Thyroid gland (tissue), 4 donors: Measurements from ENCODE around the gene RHEX. TPM values are rescaled to one million over a fixed set of nuclear protein-coding genes. Genes with fewer than 3 reads are reported as not detected.
A peak's percentile ranks its signal among the peaks of the same experiment; 100 is the strongest.

Experiments
- DNase-seq, 2 donors: peaks; one replicate each; pipeline ENCODE4 v3.0.0-alpha.2; 2019
- H3K27ac ChIP-seq, 3 donors: fragments of 200-600 bp; sonication (generic); 1 replicate in 2 of 3; 2 replicates in 1 of 3; pipeline ENCODE4 v1.5.1; 2016 to 2019; ENCODE audit warnings: mild to moderate bottlenecking in 1 of 3, moderate library complexity in 1 of 3
- H3K27me3 ChIP-seq: fragments of 200-600 bp; sonication (generic); one replicate; pipeline ENCODE4 v1.5.1; 2019
- H3K36me3 ChIP-seq, 2 donors: fragments of 200-600 bp; sonication (generic); one replicate each; pipeline ENCODE4 v1.5.1; 2016 to 2019
- H3K4me1 ChIP-seq, 2 donors: fragments of 200-600 bp; sonication (generic); one replicate each; pipeline ENCODE4 v1.5.1; 2017 to 2019
- H3K4me3 ChIP-seq, 3 donors: fragments of 200-600 bp; sonication (generic); replicated peaks in 1 of 3; 1 replicate in 2 of 3; 2 replicates in 1 of 3; pipeline ENCODE4 v1.5.1; 2016; ENCODE audit warnings: mild to moderate bottlenecking in 1 of 3
- H3K9me3 ChIP-seq: fragments of 200-600 bp; sonication (generic); one replicate; pipeline ENCODE4 v1.5.1; 2017
- POLR2A ChIP-seq, 2 donors: fragments of 450-650 bp; IDR thresholded peaks; one replicate each; pipeline ENCODE4 v1.6.1; 2017; ENCODE audit warnings: antibody characterized with exemption in 2 of 2, mild to moderate bottlenecking in 2 of 2, moderate library complexity in 1 of 2
- WGBS, 2 donors: methylation state at CpG; one replicate each; pipeline ENCODE4 v1.1.5; 2017; 5-methylcytosine and 5-hydroxymethylcytosine counted together
- intact Hi-C: fragments of 100-400 bp; cut with DNase I; formaldehyde crosslinking; loops from one replicate; pipeline ENCODE4 v1.15.1; 2023
- total RNA-seq, 4 donors: library from RNA; depleted of rRNA; stranded (reverse); fragments of >200 nt; gene quantifications; one replicate each; pipeline ENCODE4 v1.2.3, GENCODE V29; 2016
- TF ChIP-seq, protein P1 (sequence below), 6 experiments: fragments of 200-600 bp in 3 of 6; fragments of 450-650 bp in 3 of 6; sonication (generic) in 3 of 6; IDR thresholded peaks; one replicate each; pipeline ENCODE4 v1.5.1; 2016 to 2019; ENCODE audit warnings: antibody characterized with exemption in 6 of 6, mild to moderate bottlenecking in 2 of 6, inconsistent platforms in 1 of 6, moderate library complexity in 1 of 6

RHEX gene
- total RNA-seq, 4 donors from 2014 or later = 1.2 to 1.7 (median 1.6) TPM

DNA sequence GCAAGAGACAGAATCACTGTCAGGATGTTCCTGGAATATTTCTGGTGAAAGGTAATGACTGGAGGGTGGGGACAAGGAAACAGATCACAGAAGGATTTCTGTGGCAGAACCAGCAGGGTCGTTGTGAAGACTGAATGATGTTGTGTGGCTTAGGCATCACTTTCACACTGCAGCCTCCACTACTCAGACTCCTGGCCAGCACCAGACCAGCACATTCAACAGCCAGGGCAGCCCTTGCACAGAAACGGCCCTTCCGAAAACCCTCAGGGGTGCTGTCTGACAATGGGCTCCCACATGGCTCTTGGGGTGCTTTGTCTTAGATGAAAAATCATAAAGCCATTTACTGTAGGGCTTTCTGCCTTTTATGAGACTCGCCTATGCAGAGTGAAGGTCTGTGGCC, 46.0 kb upstream of the RHEX start:
- intact Hi-C loops = no loop called here
- Histone ChIP-seq H3K27ac (no peak overlapping the region), H3K4me3 (no peak overlapping the region), H3K36me3 (no peaks in the 10 kb centered on the region), H3K4me1 (peaks cover 18 to 25% of the 10 kb centered on the region in 2 donors), H3K27me3 (no peaks in the 10 kb centered on the region), H3K9me3 (no peaks in the 10 kb centered on the region)
- TF ChIP-seq, protein P1, sequence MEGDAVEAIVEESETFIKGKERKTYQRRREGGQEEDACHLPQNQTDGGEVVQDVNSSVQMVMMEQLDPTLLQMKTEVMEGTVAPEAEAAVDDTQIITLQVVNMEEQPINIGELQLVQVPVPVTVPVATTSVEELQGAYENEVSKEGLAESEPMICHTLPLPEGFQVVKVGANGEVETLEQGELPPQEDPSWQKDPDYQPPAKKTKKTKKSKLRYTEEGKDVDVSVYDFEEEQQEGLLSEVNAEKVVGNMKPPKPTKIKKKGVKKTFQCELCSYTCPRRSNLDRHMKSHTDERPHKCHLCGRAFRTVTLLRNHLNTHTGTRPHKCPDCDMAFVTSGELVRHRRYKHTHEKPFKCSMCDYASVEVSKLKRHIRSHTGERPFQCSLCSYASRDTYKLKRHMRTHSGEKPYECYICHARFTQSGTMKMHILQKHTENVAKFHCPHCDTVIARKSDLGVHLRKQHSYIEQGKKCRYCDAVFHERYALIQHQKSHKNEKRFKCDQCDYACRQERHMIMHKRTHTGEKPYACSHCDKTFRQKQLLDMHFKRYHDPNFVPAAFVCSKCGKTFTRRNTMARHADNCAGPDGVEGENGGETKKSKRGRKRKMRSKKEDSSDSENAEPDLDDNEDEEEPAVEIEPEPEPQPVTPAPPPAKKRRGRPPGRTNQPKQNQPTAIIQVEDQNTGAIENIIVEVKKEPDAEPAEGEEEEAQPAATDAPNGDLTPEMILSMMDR (IDR thresholded peaks at IDR 0.05) = no peak
- no peak for TF ChIP-seq POLR2A (IDR thresholded peaks at IDR 0.05)
- no peak for DNase-seq
- WGBS, 2 donors = 80 to 83% methylated on average over 4 of the region's 4 CpGs

DNA sequence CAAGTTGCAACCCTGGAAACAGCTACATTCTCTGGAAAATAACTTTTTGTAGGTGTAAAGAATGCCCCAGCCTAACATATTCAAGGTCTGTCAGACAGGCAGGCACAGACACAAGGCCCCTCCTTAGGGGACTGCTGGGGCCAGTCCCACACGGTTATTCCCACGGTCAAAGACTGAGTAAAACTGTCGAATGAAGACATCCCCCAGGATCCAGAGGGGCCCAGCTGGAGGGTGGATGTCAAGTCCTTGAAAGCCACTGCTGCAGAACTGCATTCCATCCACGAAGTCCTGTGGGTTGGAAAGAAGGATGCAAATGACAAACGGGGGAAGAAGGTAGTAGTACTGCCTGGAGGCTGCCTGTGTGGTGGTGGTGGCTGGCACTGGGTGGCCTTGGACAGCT, 42.9 kb upstream of the RHEX start:
- Histone ChIP-seq H3K36me3 (no peaks in the 10 kb centered on the region), H3K4me1 (peaks cover 0 to under 1% of the 10 kb centered on the region in 2 donors), H3K27ac (no peak overlapping the region), H3K27me3 (no peaks in the 10 kb centered on the region), H3K4me3 (no peak overlapping the region), H3K9me3 (no peaks in the 10 kb centered on the region)
- no peak for DNase-seq
- no peak for TF ChIP-seq POLR2A (IDR thresholded peaks at IDR 0.05)
- WGBS, 2 donors = 33 to 57% methylated on average over 5 of the region's 5 CpGs
- intact Hi-C loops = no loop called here

DNA sequence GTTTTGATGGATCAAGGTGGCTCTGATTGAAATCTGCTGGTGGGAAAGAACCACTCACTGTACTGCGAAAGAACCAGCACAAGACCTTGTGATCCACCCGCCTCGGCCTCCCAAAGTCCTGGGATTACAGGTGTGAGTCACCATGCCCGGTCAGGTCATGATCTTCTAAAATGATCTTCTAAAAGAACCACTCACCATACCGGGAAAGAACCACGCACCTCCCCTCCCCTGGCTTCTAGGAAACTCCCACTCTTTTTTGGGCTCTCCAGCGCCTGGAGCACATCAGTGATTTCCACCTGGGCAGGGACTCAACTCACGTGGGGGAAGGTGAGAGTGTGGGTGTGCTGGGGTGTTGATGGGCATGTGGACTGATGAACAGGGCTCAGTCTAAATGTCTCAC, 41.9 kb upstream of the RHEX start:
- Histone ChIP-seq H3K27ac (no peak overlapping the region), H3K27me3 (no peaks in the 10 kb centered on the region), H3K4me3 (no peak overlapping the region), H3K9me3 (no peaks in the 10 kb centered on the region), H3K4me1 (no peaks in the 10 kb centered on the region), H3K36me3 (no peaks in the 10 kb centered on the region)
- 91 to 97% methylated on average over 7 to 8 of the region's 8 CpGs for WGBS, 2 donors
- TF ChIP-seq POLR2A (IDR thresholded peaks at IDR 0.05) = no peak
- TF ChIP-seq, protein P1 (IDR thresholded peaks at IDR 0.05) = no peak
- intact Hi-C loops = no loop called here
- no peak for DNase-seq

DNA sequence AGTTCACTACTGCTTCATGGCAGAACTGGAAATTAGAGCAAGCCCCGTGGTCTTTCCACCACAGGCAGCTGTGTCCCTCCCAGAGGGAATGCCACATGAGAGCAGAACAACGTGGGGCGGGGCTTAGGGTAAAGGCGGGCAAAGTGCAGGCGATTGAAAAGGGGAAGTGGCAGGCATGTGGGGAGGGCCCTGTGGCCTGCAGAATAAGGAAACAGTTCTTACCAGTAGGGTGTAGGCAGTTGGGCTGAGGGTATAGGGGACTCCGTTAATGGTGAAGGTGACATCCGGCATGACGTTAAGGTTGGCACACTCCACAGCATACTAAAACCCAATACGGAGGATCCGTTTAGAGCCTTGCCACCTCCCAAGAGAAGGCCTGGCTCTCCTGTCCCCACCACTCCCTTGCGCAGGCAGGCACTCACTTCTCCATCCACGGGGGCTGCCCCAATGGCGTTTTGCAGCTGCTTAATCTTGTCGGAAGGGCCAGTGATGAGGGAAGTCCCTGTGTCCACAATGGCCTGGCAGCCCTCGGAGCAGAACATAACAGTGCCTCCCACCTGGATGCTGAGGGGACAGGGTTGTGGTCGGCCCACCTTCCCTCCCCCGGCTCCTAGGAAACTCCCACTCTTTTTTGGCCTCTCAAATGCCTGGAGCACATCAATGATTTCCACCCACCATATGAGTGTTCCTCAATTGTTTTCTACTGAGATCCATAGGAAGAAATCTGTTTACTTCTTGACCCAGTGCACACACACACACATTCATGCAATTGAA, 40.7 kb upstream of the RHEX start:
- DNase-seq = peak in 1 of 2 donors; percentile 38
- H3K4me3 ChIP-seq = no peak overlapping the region
- intact Hi-C loops = no loop called here
- TF ChIP-seq, protein P1 (IDR thresholded peaks at IDR 0.05) = no peak
- no peak for TF ChIP-seq POLR2A (IDR thresholded peaks at IDR 0.05)
- no peaks in the 10 kb centered on the region for H3K9me3 ChIP-seq
- WGBS, 2 donors = 76 to 81% methylated on average over 17 of the region's 17 CpGs
- no peaks in the 10 kb centered on the region for H3K4me1 ChIP-seq
- no peaks in the 10 kb centered on the region for H3K36me3 ChIP-seq
- H3K27me3 ChIP-seq = no peaks in the 10 kb centered on the region
- H3K27ac ChIP-seq = no peak overlapping the region

DNA sequence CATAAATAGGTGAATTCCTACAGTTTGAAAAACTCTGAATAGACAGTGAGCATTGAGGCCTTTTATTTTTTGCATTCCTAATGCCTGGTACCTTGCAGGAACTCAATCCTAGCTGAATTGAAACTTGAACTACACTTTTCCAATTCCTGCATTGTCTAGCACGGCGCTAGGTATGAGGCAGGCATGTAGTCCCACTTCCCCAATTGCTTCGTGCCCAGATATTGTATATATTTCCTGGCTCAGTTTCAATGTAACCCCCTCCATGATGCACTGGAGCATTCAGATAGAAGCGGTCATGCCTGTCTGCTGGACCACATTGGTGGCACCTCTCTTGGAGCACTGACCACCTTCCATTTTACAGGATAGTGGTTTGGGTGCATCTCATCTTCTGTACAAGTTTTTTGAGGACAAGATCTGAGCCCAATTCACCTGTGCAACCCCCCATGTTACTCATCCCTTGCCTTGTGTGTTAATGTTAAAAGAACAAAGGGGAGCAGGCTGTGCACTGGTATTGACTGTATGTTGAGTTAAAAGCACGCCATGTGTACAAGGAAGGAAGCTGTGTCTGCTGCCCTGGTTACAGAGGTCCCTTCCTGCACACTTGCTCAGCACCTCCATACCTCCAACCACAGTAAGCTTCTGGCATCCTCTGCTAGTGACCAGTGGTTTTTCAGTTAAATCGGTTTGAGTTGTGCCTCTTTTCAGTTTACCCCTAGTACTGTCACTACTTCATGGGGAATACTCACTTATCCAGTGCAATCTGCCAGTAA, 39.8 kb upstream of the RHEX start:
- intact Hi-C loops = no loop called here
- no peaks in the 10 kb centered on the region for H3K9me3 ChIP-seq
- WGBS, 2 donors = 74 to 87% methylated on average over 6 of the region's 6 CpGs
- no peak for TF ChIP-seq POLR2A (IDR thresholded peaks at IDR 0.05)
- TF ChIP-seq, protein P1 (IDR thresholded peaks at IDR 0.05) = no peak
- no peaks in the 10 kb centered on the region for H3K4me1 ChIP-seq
- no peaks in the 10 kb centered on the region for H3K27me3 ChIP-seq
- no peak for DNase-seq
- H3K36me3 ChIP-seq = no peaks in the 10 kb centered on the region
- H3K4me3 ChIP-seq = no peak overlapping the region
- H3K27ac ChIP-seq = no peak overlapping the region
